Upper lobe of left lung (tissue), 4 donors: Measurements from ENCODE around the gene RASAL2.
A peak's percentile ranks its signal among the peaks of the same experiment; 100 is the strongest.

ENCODE experiments used
- EP300 ChIP-seq, 4 donors: sonication (generic); formaldehyde crosslinking; IDR thresholded peaks; one replicate each; pipeline ENCODE4 v1.5.1; 2017; ENCODE audit warnings: antibody characterized with exemption in 4 of 4, control low read depth in 2 of 4
- POLR2A ChIP-seq, 4 donors: fragments of 450-650 bp; IDR thresholded peaks; one replicate each; pipeline ENCODE4 v1.5.1; 2016 to 2017; ENCODE audit warnings: antibody characterized with exemption in 4 of 4, mild to moderate bottlenecking in 2 of 4
- POLR2AphosphoS5 ChIP-seq, 2 donors: sonication (generic); formaldehyde crosslinking; IDR thresholded peaks; one replicate each; pipeline ENCODE4 v1.5.1; 2017; ENCODE audit warnings: antibody characterized with exemption in 2 of 2
- TF ChIP-seq, protein P1 (sequence below), 6 experiments: fragments of 450-650 bp in 4 of 6; fragments of 200-600 bp in 2 of 6; sonication (generic) in 2 of 6; IDR thresholded peaks; one replicate each; pipeline ENCODE4 v1.5.1; 2016 to 2019; ENCODE audit warnings: antibody characterized with exemption in 6 of 6

- no peak for TF ChIP-seq POLR2AphosphoS5 (IDR thresholded peaks at IDR 0.05)
- TF ChIP-seq EP300 (IDR thresholded peaks at IDR 0.05): no peak
- TF ChIP-seq, protein P1, sequence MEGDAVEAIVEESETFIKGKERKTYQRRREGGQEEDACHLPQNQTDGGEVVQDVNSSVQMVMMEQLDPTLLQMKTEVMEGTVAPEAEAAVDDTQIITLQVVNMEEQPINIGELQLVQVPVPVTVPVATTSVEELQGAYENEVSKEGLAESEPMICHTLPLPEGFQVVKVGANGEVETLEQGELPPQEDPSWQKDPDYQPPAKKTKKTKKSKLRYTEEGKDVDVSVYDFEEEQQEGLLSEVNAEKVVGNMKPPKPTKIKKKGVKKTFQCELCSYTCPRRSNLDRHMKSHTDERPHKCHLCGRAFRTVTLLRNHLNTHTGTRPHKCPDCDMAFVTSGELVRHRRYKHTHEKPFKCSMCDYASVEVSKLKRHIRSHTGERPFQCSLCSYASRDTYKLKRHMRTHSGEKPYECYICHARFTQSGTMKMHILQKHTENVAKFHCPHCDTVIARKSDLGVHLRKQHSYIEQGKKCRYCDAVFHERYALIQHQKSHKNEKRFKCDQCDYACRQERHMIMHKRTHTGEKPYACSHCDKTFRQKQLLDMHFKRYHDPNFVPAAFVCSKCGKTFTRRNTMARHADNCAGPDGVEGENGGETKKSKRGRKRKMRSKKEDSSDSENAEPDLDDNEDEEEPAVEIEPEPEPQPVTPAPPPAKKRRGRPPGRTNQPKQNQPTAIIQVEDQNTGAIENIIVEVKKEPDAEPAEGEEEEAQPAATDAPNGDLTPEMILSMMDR (IDR thresholded peaks at IDR 0.05): peak; percentile 68 to 91 (median 76)
- no peak for TF ChIP-seq POLR2A (IDR thresholded peaks at IDR 0.05)
Observed at GRCh38 chr1:178501705-178502329, 407.9 kb downstream of the RASAL2 start.
